ENCODE data around the gene BCCIP.

The BCCIP gene

GRCh38 chr10:125848857-125849256, 25.5 kb downstream of the BCCIP start:
- TF ChIP-seq CTCF (IDR thresholded peaks at IDR 0.05; ENCODE audit: low read depth, low read length): no peak
- H3K4me3 ChIP-seq (replicated peaks in 1 of 2; ENCODE audit: low read depth in 2 of 2, low read length in 2 of 2): no peak overlapping the region
- no peak for DNase-seq (ENCODE audit: low read depth in 2 of 2)

GRCh38 chr10:125849448-125849847, 26.1 kb downstream of the BCCIP start:
- H3K4me3 ChIP-seq (replicated peaks in 1 of 2; ENCODE audit: low read depth in 2 of 2, low read length in 2 of 2): no peak overlapping the region
- no peak for DNase-seq (ENCODE audit: low read depth in 2 of 2)
- TF ChIP-seq CTCF (IDR thresholded peaks at IDR 0.05; ENCODE audit: low read depth, low read length): no peak

- H3K4me3 ChIP-seq (replicated peaks in 1 of 2; ENCODE audit: low read depth in 2 of 2, low read length in 2 of 2): no peak overlapping the region
- no peak for DNase-seq (ENCODE audit: low read depth in 2 of 2)
- TF ChIP-seq CTCF (IDR thresholded peaks at IDR 0.05; ENCODE audit: low read depth, low read length): no peak
Measured at GRCh38 chr10:125850766-125851731, 27.7 kb downstream of the BCCIP start.

GRCh38 chr10:125852487-125852886, 29.1 kb downstream of the BCCIP start:
- H3K4me3 ChIP-seq (replicated peaks in 1 of 2; ENCODE audit: low read depth in 2 of 2, low read length in 2 of 2): no peak overlapping the region
- TF ChIP-seq CTCF (IDR thresholded peaks at IDR 0.05; ENCODE audit: low read depth, low read length): no peak
- DNase-seq (ENCODE audit: low read depth in 2 of 2): no peak

- no peak for DNase-seq (ENCODE audit: low read depth in 2 of 2)
- H3K4me3 ChIP-seq (replicated peaks in 1 of 2; ENCODE audit: low read depth in 2 of 2, low read length in 2 of 2): no peak overlapping the region
- no peak for TF ChIP-seq CTCF (IDR thresholded peaks at IDR 0.05; ENCODE audit: low read depth, low read length)
Measured at GRCh38 chr10:125857185-125857760, 33.9 kb downstream of the BCCIP start.

- TF ChIP-seq CTCF (IDR thresholded peaks at IDR 0.05; ENCODE audit: low read depth, low read length): no peak
- H3K4me3 ChIP-seq (replicated peaks in 1 of 2; ENCODE audit: low read depth in 2 of 2, low read length in 2 of 2): no peak overlapping the region
- DNase-seq (ENCODE audit: low read depth in 2 of 2): no peak
Measured at GRCh38 chr10:125859128-125859817, 35.9 kb downstream of the BCCIP start.

Data from cardiac fibroblast (primary cell).